ENCODE data around the gene CRYGD.

CRYGD gene

DNA sequence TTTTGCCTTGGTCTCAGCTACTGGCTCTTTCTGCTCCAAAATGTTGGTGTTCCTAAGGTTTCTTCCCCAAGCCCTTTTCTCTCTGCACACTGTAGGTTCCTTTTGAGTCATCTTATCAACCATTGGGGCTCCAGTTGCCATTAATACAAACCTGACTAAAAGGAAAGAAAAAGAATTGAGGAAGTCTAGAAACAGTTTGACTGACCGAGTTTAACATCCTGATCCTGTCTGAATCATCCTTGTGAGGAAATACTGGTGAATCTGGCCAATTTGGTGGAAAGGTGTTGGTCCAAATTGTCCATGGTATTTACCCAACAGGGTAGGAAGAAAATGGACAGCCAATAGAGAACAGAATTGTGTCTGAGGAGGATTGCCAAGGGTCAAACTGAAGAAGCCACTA lies 38.3 kb downstream of the CRYGD start:
- Histone ChIP-seq H3K9me3 (ENCODE audit: control insufficient read depth, low read length) (peaks cover 2% of the 10 kb centered on the region), H3K14ac (ENCODE audit: low read length in 2 of 2) (no peak overlapping the region), H2AK5ac (ENCODE audit: low read length, severe bottlenecking) (no peak overlapping the region), H3K36me3 (ENCODE audit: control insufficient read depth in 1 of 2, insufficient read depth in 2 of 2, low read depth in 1 of 2, low read length in 2 of 2) (no peaks in the 10 kb centered on the region), H3K18ac (ENCODE audit: low read depth in 1 of 2, low read length in 2 of 2) (no peak overlapping the region), H3K9ac (ENCODE audit: low read length) (no peak overlapping the region), H3K23ac (ENCODE audit: low read length in 2 of 2) (no peak overlapping the region), H3K4me3 (ENCODE audit: insufficient read depth in 1 of 2, low read depth in 1 of 2, low read length in 2 of 2) (no peak overlapping the region), H2BK120ac (ENCODE audit: low read depth, low read length) (no peak overlapping the region), H3K27ac (ENCODE audit: low read length, poor library complexity, severe bottlenecking) (no peak overlapping the region), H2BK5ac (ENCODE audit: low read depth, low read length, poor library complexity, severe bottlenecking) (no peak overlapping the region), H2BK15ac (ENCODE audit: low read depth, poor library complexity, severe bottlenecking) (no peak overlapping the region), H2AFZ (ENCODE audit: low read depth, low read length) (no peak overlapping the region), H3K79me1 (replicated peaks; ENCODE audit: low read length, poor library complexity, severe bottlenecking) (no peaks in the 10 kb centered on the region), H4K91ac (ENCODE audit: low read length) (no peak overlapping the region), H3K4me2 (ENCODE audit: low read length, poor library complexity, severe bottlenecking) (no peak overlapping the region), H4K8ac (ENCODE audit: low read length) (no peak overlapping the region), H3K27me3 (ENCODE audit: control insufficient read depth in 1 of 2, insufficient read depth in 1 of 2, low read length in 2 of 2) (peaks cover 4 to 10% of the 10 kb centered on the region in 2 experiments), H3K4ac (ENCODE audit: low read depth in 1 of 2, low read length in 2 of 2) (no peak overlapping the region), H2BK12ac (ENCODE audit: low read length in 2 of 2) (no peak overlapping the region), H3K4me1 (ENCODE audit: control insufficient read depth, insufficient read depth, low read depth, low read length) (no peaks in the 10 kb centered on the region)
- WGBS, result 70% methylated on average over 1 of the region's 1 CpG
- no peak for DNase-seq

DNA sequence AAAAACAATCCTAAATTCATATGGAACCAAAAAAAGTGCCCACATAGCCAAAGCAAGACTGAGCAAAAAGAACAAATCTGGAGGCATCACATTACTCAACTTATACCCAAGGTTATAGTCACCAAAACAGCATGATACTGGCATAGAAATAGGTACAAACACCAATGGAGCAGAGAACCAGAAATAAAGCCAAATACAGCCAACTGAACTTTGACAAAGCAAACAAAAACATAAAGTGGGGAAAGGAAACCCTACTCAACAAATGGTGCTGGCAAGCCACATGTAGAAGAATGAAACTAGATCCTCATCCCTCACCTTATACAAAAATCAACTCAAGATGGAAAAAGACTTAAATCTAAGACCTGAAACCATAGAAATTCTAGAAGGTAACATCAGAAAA lies 40.5 kb downstream of the CRYGD start:
- H3K36me3 ChIP-seq (ENCODE audit: control insufficient read depth in 1 of 2, insufficient read depth in 2 of 2, low read depth in 1 of 2, low read length in 2 of 2), result no peaks in the 10 kb centered on the region
- H3K4ac ChIP-seq (ENCODE audit: low read depth in 1 of 2, low read length in 2 of 2), result no peak overlapping the region
- no peak overlapping the region for H2BK5ac ChIP-seq (ENCODE audit: low read depth, low read length, poor library complexity, severe bottlenecking)
- no peak overlapping the region for H2BK12ac ChIP-seq (ENCODE audit: low read length in 2 of 2)
- no peak overlapping the region for H2AFZ ChIP-seq (ENCODE audit: low read depth, low read length)
- H3K18ac ChIP-seq (ENCODE audit: low read depth in 1 of 2, low read length in 2 of 2), result no peak overlapping the region
- H3K14ac ChIP-seq (ENCODE audit: low read length in 2 of 2), result no peak overlapping the region
- H3K4me1 ChIP-seq (ENCODE audit: control insufficient read depth, insufficient read depth, low read depth, low read length), result no peaks in the 10 kb centered on the region
- H4K91ac ChIP-seq (ENCODE audit: low read length), result no peak overlapping the region
- DNase-seq, result no peak
- H3K9ac ChIP-seq (ENCODE audit: low read length), result no peak overlapping the region
- H2AK5ac ChIP-seq (ENCODE audit: low read length, severe bottlenecking), result no peak overlapping the region
- H3K23ac ChIP-seq (ENCODE audit: low read length in 2 of 2), result no peak overlapping the region
- H4K8ac ChIP-seq (ENCODE audit: low read length), result no peak overlapping the region
- H2BK120ac ChIP-seq (ENCODE audit: low read depth, low read length), result no peak overlapping the region
- H2BK15ac ChIP-seq (ENCODE audit: low read depth, poor library complexity, severe bottlenecking), result no peak overlapping the region
- H3K27ac ChIP-seq (ENCODE audit: low read length, poor library complexity, severe bottlenecking), result no peak overlapping the region
- peaks cover 9 to 11% of the 10 kb centered on the region in 2 experiments for H3K27me3 ChIP-seq (ENCODE audit: control insufficient read depth in 1 of 2, insufficient read depth in 1 of 2, low read length in 2 of 2)
- H3K9me3 ChIP-seq (ENCODE audit: control insufficient read depth, low read length), result peaks cover 2% of the 10 kb centered on the region
- no peaks in the 10 kb centered on the region for H3K79me1 ChIP-seq (replicated peaks; ENCODE audit: low read length, poor library complexity, severe bottlenecking)
- no peak overlapping the region for H3K4me2 ChIP-seq (ENCODE audit: low read length, poor library complexity, severe bottlenecking)
- no peak overlapping the region for H3K4me3 ChIP-seq (ENCODE audit: insufficient read depth in 1 of 2, low read depth in 1 of 2, low read length in 2 of 2)

DNA sequence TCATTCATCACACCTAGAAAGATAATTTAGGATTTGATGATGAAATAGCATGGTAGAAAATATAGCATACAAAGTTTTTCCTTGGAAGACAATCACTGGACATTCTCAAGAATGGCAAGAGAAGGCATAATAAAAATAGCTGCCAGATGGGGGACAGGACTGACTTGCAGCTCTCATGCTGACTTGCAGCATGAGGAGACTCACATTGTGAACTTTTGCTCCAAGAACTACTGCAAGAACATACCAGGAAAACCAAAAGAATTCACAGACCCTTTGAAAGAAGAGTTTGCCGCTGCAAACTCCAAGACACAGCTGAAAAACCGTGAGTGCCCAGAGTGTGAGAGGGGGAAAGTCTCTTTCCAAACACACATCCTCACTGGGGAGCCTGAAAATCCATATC lies 47.0 kb downstream of the CRYGD start:
- DNase-seq, result peak; percentile 29

DNA sequence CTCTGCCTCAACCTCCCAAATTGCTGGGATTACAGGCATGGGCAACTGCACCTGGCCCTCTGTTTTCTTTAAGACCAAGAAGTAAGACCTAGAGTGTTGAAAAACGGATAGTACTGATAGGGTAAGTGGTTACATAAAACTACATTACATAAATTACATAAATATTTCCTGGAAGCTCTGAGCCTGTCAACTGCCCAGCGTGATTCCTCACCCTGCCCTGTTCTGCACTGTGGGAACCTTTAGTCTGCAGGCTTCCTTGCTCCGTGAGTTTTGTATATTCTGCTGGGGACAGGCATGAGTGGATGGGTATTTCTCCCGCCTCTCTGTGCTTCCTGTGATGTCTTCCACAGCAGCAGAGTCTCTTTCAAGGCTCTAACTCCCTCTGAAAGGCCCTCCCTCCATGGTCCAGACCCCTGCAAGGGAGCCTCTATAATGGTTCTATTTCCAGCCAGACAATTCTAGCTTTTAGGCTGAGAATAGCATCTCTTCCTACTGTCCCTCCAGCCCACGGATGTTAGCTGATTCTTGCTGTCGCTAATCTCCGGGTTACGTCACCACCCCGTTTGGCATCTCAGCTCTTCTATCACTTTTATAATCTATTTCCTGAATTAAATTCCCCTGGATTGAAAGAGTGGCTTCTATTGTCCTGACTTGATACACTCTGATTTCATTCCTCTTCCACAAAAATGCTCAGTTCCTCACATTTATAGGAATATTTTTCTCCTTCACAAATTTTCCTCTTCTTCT lies 49.5 kb downstream of the CRYGD start:
- H3K27me3 ChIP-seq (ENCODE audit: control insufficient read depth in 1 of 2, insufficient read depth in 1 of 2, low read length in 2 of 2), result peaks cover 5 to 38% of the 10 kb centered on the region in 2 experiments
- H3K27ac ChIP-seq (ENCODE audit: low read length, poor library complexity, severe bottlenecking), result no peak overlapping the region
- H3K36me3 ChIP-seq (ENCODE audit: control insufficient read depth in 1 of 2, insufficient read depth in 2 of 2, low read depth in 1 of 2, low read length in 2 of 2), result no peaks in the 10 kb centered on the region
- DNase-seq, result no peak
- H2BK15ac ChIP-seq (ENCODE audit: low read depth, poor library complexity, severe bottlenecking), result no peak overlapping the region
- no peak overlapping the region for H2AFZ ChIP-seq (ENCODE audit: low read depth, low read length)
- peak overlapping the region; percentile 53 for H3K4me2 ChIP-seq (ENCODE audit: low read length, poor library complexity, severe bottlenecking)
- no peaks in the 10 kb centered on the region for H3K9me3 ChIP-seq (ENCODE audit: control insufficient read depth, low read length)
- no peak overlapping the region for H4K91ac ChIP-seq (ENCODE audit: low read length)
- no peak overlapping the region for H3K23ac ChIP-seq (ENCODE audit: low read length in 2 of 2)
- H4K8ac ChIP-seq (ENCODE audit: low read length), result no peak overlapping the region
- H3K4ac ChIP-seq (ENCODE audit: low read depth in 1 of 2, low read length in 2 of 2), result no peak overlapping the region
- H3K14ac ChIP-seq (ENCODE audit: low read length in 2 of 2), result no peak overlapping the region
- H3K18ac ChIP-seq (ENCODE audit: low read depth in 1 of 2, low read length in 2 of 2), result no peak overlapping the region
- H3K79me1 ChIP-seq (replicated peaks; ENCODE audit: low read length, poor library complexity, severe bottlenecking), result no peaks in the 10 kb centered on the region
- no peak overlapping the region for H2AK5ac ChIP-seq (ENCODE audit: low read length, severe bottlenecking)
- H3K9ac ChIP-seq (ENCODE audit: low read length), result peak overlapping the region; percentile 15
- peaks cover 4% of the 10 kb centered on the region for H3K4me1 ChIP-seq (ENCODE audit: control insufficient read depth, insufficient read depth, low read depth, low read length)
- no peak overlapping the region for H3K4me3 ChIP-seq (ENCODE audit: insufficient read depth in 1 of 2, low read depth in 1 of 2, low read length in 2 of 2)
- WGBS, result 73% methylated on average over 8 of the region's 9 CpGs
- H2BK120ac ChIP-seq (ENCODE audit: low read depth, low read length), result no peak overlapping the region
- no peak overlapping the region for H2BK12ac ChIP-seq (ENCODE audit: low read length in 2 of 2)
- H2BK5ac ChIP-seq (ENCODE audit: low read depth, low read length, poor library complexity, severe bottlenecking), result no peak overlapping the region

More for the DNA sequence above, 47.0 kb downstream of the CRYGD start:
- Histone ChIP-seq H4K8ac (ENCODE audit: low read length) (no peak overlapping the region), H3K4me3 (ENCODE audit: insufficient read depth in 1 of 2, low read depth in 1 of 2, low read length in 2 of 2) (no peak overlapping the region), H2AFZ (ENCODE audit: low read depth, low read length) (no peak overlapping the region), H3K27me3 (ENCODE audit: control insufficient read depth in 1 of 2, insufficient read depth in 1 of 2, low read length in 2 of 2) (peaks cover 5 to 38% of the 10 kb centered on the region in 2 experiments), H4K91ac (ENCODE audit: low read length) (no peak overlapping the region), H2BK12ac (ENCODE audit: low read length in 2 of 2) (no peak overlapping the region), H2BK120ac (ENCODE audit: low read depth, low read length) (no peak overlapping the region), H3K4ac (ENCODE audit: low read depth in 1 of 2, low read length in 2 of 2) (no peak overlapping the region), H3K9ac (ENCODE audit: low read length) (no peak overlapping the region), H3K4me1 (ENCODE audit: control insufficient read depth, insufficient read depth, low read depth, low read length) (peaks cover 4% of the 10 kb centered on the region), H3K9me3 (ENCODE audit: control insufficient read depth, low read length) (no peaks in the 10 kb centered on the region), H3K23ac (ENCODE audit: low read length in 2 of 2) (no peak overlapping the region), H2BK5ac (ENCODE audit: low read depth, low read length, poor library complexity, severe bottlenecking) (no peak overlapping the region), H3K18ac (ENCODE audit: low read depth in 1 of 2, low read length in 2 of 2) (no peak overlapping the region), H2AK5ac (ENCODE audit: low read length, severe bottlenecking) (no peak overlapping the region), H2BK15ac (ENCODE audit: low read depth, poor library complexity, severe bottlenecking) (no peak overlapping the region), H3K27ac (ENCODE audit: low read length, poor library complexity, severe bottlenecking) (no peak overlapping the region), H3K79me1 (replicated peaks; ENCODE audit: low read length, poor library complexity, severe bottlenecking) (no peaks in the 10 kb centered on the region), H3K36me3 (ENCODE audit: control insufficient read depth in 1 of 2, insufficient read depth in 2 of 2, low read depth in 1 of 2, low read length in 2 of 2) (no peaks in the 10 kb centered on the region), H3K14ac (ENCODE audit: low read length in 2 of 2) (no peak overlapping the region), H3K4me2 (ENCODE audit: low read length, poor library complexity, severe bottlenecking) (no peak overlapping the region)
- WGBS, result 68% methylated on average over 2 of the region's 2 CpGs

All from mesenchymal stem cell (in vitro differentiated cells and primary cell).